ENCODE results near the gene ALDH3A1.

Gene ALDH3A1

GRCh38 chr17:19709841-19710240, 38.3 kb downstream of the ALDH3A1 start:
- Histone ChIP-seq H3K9me3 (ENCODE audit: insufficient read depth, low read depth, low read length) (peaks cover 3% of the 10 kb centered on the region), H4K8ac (ENCODE audit: low read depth, low read length) (no peak overlapping the region), H2AFZ (ENCODE audit: insufficient read depth, low read length, poor library complexity) (no peak overlapping the region), H3K23ac (ENCODE audit: low read length) (no peak overlapping the region), H3K79me2 (ENCODE audit: control insufficient read depth, insufficient read depth, low read length, poor library complexity) (no peaks in the 10 kb centered on the region), H2BK120ac (ENCODE audit: insufficient read depth, low read length, poor library complexity) (no peak overlapping the region), H3K4me2 (ENCODE audit: low read length) (no peak overlapping the region), H3K9ac (ENCODE audit: low read length) (peak overlapping the region; percentile 15), H3K18ac (ENCODE audit: low read length) (no peak overlapping the region), H3K14ac (ENCODE audit: low read length) (no peak overlapping the region), H3K4ac (ENCODE audit: low read depth, low read length) (no peak overlapping the region), H3K4me1 (ENCODE audit: control insufficient read depth in 1 of 2, insufficient read depth in 2 of 2, low read length in 2 of 2) (no peaks in the 10 kb centered on the region), H4K91ac (ENCODE audit: low read depth, low read length) (no peak overlapping the region), H3K79me1 (ENCODE audit: low read length) (no peaks in the 10 kb centered on the region), H2BK5ac (ENCODE audit: low read depth, low read length, poor library complexity) (no peak overlapping the region), H2BK12ac (ENCODE audit: low read length) (no peak overlapping the region), H3K36me3 (ENCODE audit: control insufficient read depth in 1 of 2, insufficient read depth in 2 of 2, low read length in 2 of 2) (no peaks in the 10 kb centered on the region), H3K27ac (ENCODE audit: low read depth, low read length) (no peak overlapping the region), H3K27me3 (ENCODE audit: insufficient read depth, low read length) (no peaks in the 10 kb centered on the region), H3K4me3 (ENCODE audit: low read depth, low read length) (no peak overlapping the region), H2AK5ac (ENCODE audit: low read length) (no peak overlapping the region), H4K12ac (ENCODE audit: low read depth, low read length) (no peak overlapping the region)
- DNase-seq = no peak
- no CpG with 5 or more reads among the region's 3 CpGs for WGBS (ENCODE audit: extremely low coverage, insufficient coverage, insufficient read length)

- no peaks in the 10 kb centered on the region for H3K79me2 ChIP-seq (ENCODE audit: control insufficient read depth, insufficient read depth, low read length, poor library complexity)
- no peak overlapping the region for H3K9ac ChIP-seq (ENCODE audit: low read length)
- no peak overlapping the region for H3K4ac ChIP-seq (ENCODE audit: low read depth, low read length)
- no peak overlapping the region for H2AFZ ChIP-seq (ENCODE audit: insufficient read depth, low read length, poor library complexity)
- no peak overlapping the region for H2BK12ac ChIP-seq (ENCODE audit: low read length)
- H4K91ac ChIP-seq (ENCODE audit: low read depth, low read length) = no peak overlapping the region
- WGBS (ENCODE audit: extremely low coverage, insufficient coverage, insufficient read length) = no CpG with 5 or more reads among the region's 6 CpGs
- H3K23ac ChIP-seq (ENCODE audit: low read length) = no peak overlapping the region
- H3K4me3 ChIP-seq (ENCODE audit: low read depth, low read length) = no peak overlapping the region
- H3K36me3 ChIP-seq (ENCODE audit: control insufficient read depth in 1 of 2, insufficient read depth in 2 of 2, low read length in 2 of 2) = no peaks in the 10 kb centered on the region
- no peak overlapping the region for H2AK5ac ChIP-seq (ENCODE audit: low read length)
- H3K79me1 ChIP-seq (ENCODE audit: low read length) = no peaks in the 10 kb centered on the region
- H3K14ac ChIP-seq (ENCODE audit: low read length) = no peak overlapping the region
- no peak overlapping the region for H3K4me2 ChIP-seq (ENCODE audit: low read length)
- no peak overlapping the region for H3K27ac ChIP-seq (ENCODE audit: low read depth, low read length)
- H4K8ac ChIP-seq (ENCODE audit: low read depth, low read length) = no peak overlapping the region
- DNase-seq = no peak
- no peak overlapping the region for H3K18ac ChIP-seq (ENCODE audit: low read length)
- no peaks in the 10 kb centered on the region for H3K27me3 ChIP-seq (ENCODE audit: insufficient read depth, low read length)
- H3K9me3 ChIP-seq (ENCODE audit: insufficient read depth, low read depth, low read length) = peaks cover 1% of the 10 kb centered on the region
- no peak overlapping the region for H2BK5ac ChIP-seq (ENCODE audit: low read depth, low read length, poor library complexity)
- peaks cover 5 to 7% of the 10 kb centered on the region in 2 experiments for H3K4me1 ChIP-seq (ENCODE audit: control insufficient read depth in 1 of 2, insufficient read depth in 2 of 2, low read length in 2 of 2)
- H2BK120ac ChIP-seq (ENCODE audit: insufficient read depth, low read length, poor library complexity) = no peak overlapping the region
- no peak overlapping the region for H4K12ac ChIP-seq (ENCODE audit: low read depth, low read length)
Observed at GRCh38 chr17:19708431-19709175, 39.5 kb downstream of the ALDH3A1 start.

GRCh38 chr17:19707728-19708221, 40.3 kb downstream of the ALDH3A1 start:
- H2BK120ac ChIP-seq (ENCODE audit: insufficient read depth, low read length, poor library complexity) = no peak overlapping the region
- H3K79me1 ChIP-seq (ENCODE audit: low read length) = no peaks in the 10 kb centered on the region
- no peak overlapping the region for H3K4ac ChIP-seq (ENCODE audit: low read depth, low read length)
- H3K79me2 ChIP-seq (ENCODE audit: control insufficient read depth, insufficient read depth, low read length, poor library complexity) = no peaks in the 10 kb centered on the region
- no peak overlapping the region for H3K4me2 ChIP-seq (ENCODE audit: low read length)
- H4K8ac ChIP-seq (ENCODE audit: low read depth, low read length) = no peak overlapping the region
- no peak overlapping the region for H2BK12ac ChIP-seq (ENCODE audit: low read length)
- no peaks in the 10 kb centered on the region for H3K27me3 ChIP-seq (ENCODE audit: insufficient read depth, low read length)
- H2AFZ ChIP-seq (ENCODE audit: insufficient read depth, low read length, poor library complexity) = no peak overlapping the region
- peaks cover 5 to 7% of the 10 kb centered on the region in 2 experiments for H3K4me1 ChIP-seq (ENCODE audit: control insufficient read depth in 1 of 2, insufficient read depth in 2 of 2, low read length in 2 of 2)
- no peak overlapping the region for H4K12ac ChIP-seq (ENCODE audit: low read depth, low read length)
- H4K91ac ChIP-seq (ENCODE audit: low read depth, low read length) = no peak overlapping the region
- H3K27ac ChIP-seq (ENCODE audit: low read depth, low read length) = no peak overlapping the region
- no peaks in the 10 kb centered on the region for H3K36me3 ChIP-seq (ENCODE audit: control insufficient read depth in 1 of 2, insufficient read depth in 2 of 2, low read length in 2 of 2)
- H3K23ac ChIP-seq (ENCODE audit: low read length) = no peak overlapping the region
- H2AK5ac ChIP-seq (ENCODE audit: low read length) = no peak overlapping the region
- WGBS (ENCODE audit: extremely low coverage, insufficient coverage, insufficient read length) = no CpG with 5 or more reads among the region's 11 CpGs
- no peak overlapping the region for H3K18ac ChIP-seq (ENCODE audit: low read length)
- H3K9ac ChIP-seq (ENCODE audit: low read length) = no peak overlapping the region
- H2BK5ac ChIP-seq (ENCODE audit: low read depth, low read length, poor library complexity) = no peak overlapping the region
- no peak overlapping the region for H3K4me3 ChIP-seq (ENCODE audit: low read depth, low read length)
- no peak for DNase-seq
- H3K14ac ChIP-seq (ENCODE audit: low read length) = no peak overlapping the region
- peaks cover 1% of the 10 kb centered on the region for H3K9me3 ChIP-seq (ENCODE audit: insufficient read depth, low read depth, low read length)

- Histone ChIP-seq H3K4ac (ENCODE audit: low read depth, low read length) (no peak overlapping the region), H4K8ac (ENCODE audit: low read depth, low read length) (no peak overlapping the region), H3K4me1 (ENCODE audit: control insufficient read depth in 1 of 2, insufficient read depth in 2 of 2, low read length in 2 of 2) (peaks cover 5 to 7% of the 10 kb centered on the region in 2 experiments), H3K18ac (ENCODE audit: low read length) (no peak overlapping the region), H3K14ac (ENCODE audit: low read length) (no peak overlapping the region), H3K36me3 (ENCODE audit: control insufficient read depth in 1 of 2, insufficient read depth in 2 of 2, low read length in 2 of 2) (no peaks in the 10 kb centered on the region), H3K79me2 (ENCODE audit: control insufficient read depth, insufficient read depth, low read length, poor library complexity) (no peaks in the 10 kb centered on the region), H4K91ac (ENCODE audit: low read depth, low read length) (no peak overlapping the region), H3K9me3 (ENCODE audit: insufficient read depth, low read depth, low read length) (peaks cover 1% of the 10 kb centered on the region), H2BK12ac (ENCODE audit: low read length) (no peak overlapping the region), H2AK5ac (ENCODE audit: low read length) (no peak overlapping the region), H3K27ac (ENCODE audit: low read depth, low read length) (no peak overlapping the region), H2AFZ (ENCODE audit: insufficient read depth, low read length, poor library complexity) (no peak overlapping the region), H2BK5ac (ENCODE audit: low read depth, low read length, poor library complexity) (no peak overlapping the region), H3K4me3 (ENCODE audit: low read depth, low read length) (no peak overlapping the region), H2BK120ac (ENCODE audit: insufficient read depth, low read length, poor library complexity) (no peak overlapping the region), H3K23ac (ENCODE audit: low read length) (no peak overlapping the region), H3K9ac (ENCODE audit: low read length) (no peak overlapping the region), H3K4me2 (ENCODE audit: low read length) (no peak overlapping the region), H4K12ac (ENCODE audit: low read depth, low read length) (no peak overlapping the region), H3K79me1 (ENCODE audit: low read length) (no peaks in the 10 kb centered on the region), H3K27me3 (ENCODE audit: insufficient read depth, low read length) (no peaks in the 10 kb centered on the region)
- no CpG with 5 or more reads among the region's 12 CpGs for WGBS (ENCODE audit: extremely low coverage, insufficient coverage, insufficient read length)
- DNase-seq = no peak
Observed at GRCh38 chr17:19706791-19707727, 41.0 kb downstream of the ALDH3A1 start.

Data from trophoblast cell (in vitro differentiated cells and primary cell).